ENCODE data around the gene TFR2. TPM values are rescaled to one million over a fixed set of nuclear protein-coding genes. Genes with fewer than 3 reads are reported as not detected.
A peak's percentile ranks its signal among the peaks of the same experiment; 100 is the strongest.

Gene TFR2
- total and polyA plus RNA-seq, 8 donors, result 1.2 to 11.6 (median 3.2) TPM; not detected in 1

GRCh38 chr7:100685631-100686145, 44.3 kb upstream of the TFR2 start:
- H3K4me3 ChIP-seq, result no peak overlapping the region
- peaks cover 9 to 42% (median 26%) of the 10 kb centered on the region in 4 donors for H3K4me1 ChIP-seq
- no peak for DNase-seq
- no peaks in the 10 kb centered on the region for H3K9me3 ChIP-seq
- H3K27ac ChIP-seq, result no peak overlapping the region
- H3K36me3 ChIP-seq, result peaks cover 70 to 94% (median 91%) of the 10 kb centered on the region in 4 donors
- TF ChIP-seq POLR2A (IDR thresholded peaks at IDR 0.05) (no peak), EP300 (IDR thresholded peaks at IDR 0.05) (no peak), POLR2AphosphoS5 (IDR thresholded peaks at IDR 0.05) (no peak), CTCF (IDR thresholded peaks at IDR 0.05) (no peak)
- 85 to 92% (median 88%) methylated on average over 15 to 17 of the region's 17 CpGs for WGBS, 5 donors
- no peaks in the 10 kb centered on the region for H3K27me3 ChIP-seq
- intact Hi-C loops (cut with DNase I; ENCODE audit: low total_unique reads), result no loop called here

- WGBS, 5 donors, result 88 to 94% (median 91%) methylated on average over 16 to 18 of the region's 18 CpGs
- intact Hi-C loops (cut with DNase I; ENCODE audit: low total_unique reads), result no loop called here
- H3K4me1 ChIP-seq, result peaks cover 7 to 42% (median 27%) of the 10 kb centered on the region in 4 donors
- H3K9me3 ChIP-seq, result no peaks in the 10 kb centered on the region
- peaks cover 70 to 99% (median 96%) of the 10 kb centered on the region in 4 donors for H3K36me3 ChIP-seq
- TF ChIP-seq POLR2AphosphoS5 (IDR thresholded peaks at IDR 0.05) (no peak), POLR2A (IDR thresholded peaks at IDR 0.05) (no peak), CTCF (IDR thresholded peaks at IDR 0.05) (no peak), EP300 (IDR thresholded peaks at IDR 0.05) (no peak)
- H3K27ac ChIP-seq, result no peak overlapping the region
- no peak for DNase-seq
- no peaks in the 10 kb centered on the region for H3K27me3 ChIP-seq
- H3K4me3 ChIP-seq, result no peak overlapping the region
These were observed 43.8 kb upstream of the TFR2 start for GRCh38 chr7:100685049-100685605.

- Histone ChIP-seq H3K4me3 (no peak overlapping the region), H3K36me3 (peaks cover 70 to 100% (median 98%) of the 10 kb centered on the region in 4 donors), H3K27me3 (no peaks in the 10 kb centered on the region), H3K4me1 (peaks cover 2 to 42% (median 26%) of the 10 kb centered on the region in 4 donors), H3K9me3 (no peaks in the 10 kb centered on the region), H3K27ac (no peak overlapping the region)
- WGBS, 5 donors, result 91 to 100% (median 93%) methylated on average over 5 to 16 of the region's 16 CpGs
- intact Hi-C loops (cut with DNase I; ENCODE audit: low total_unique reads), result no loop called here
- TF ChIP-seq POLR2A (IDR thresholded peaks at IDR 0.05), result no peak
- DNase-seq, result no peak
These were observed 43.2 kb upstream of the TFR2 start for GRCh38 chr7:100684534-100685042.

- 91 to 94% (median 92%) methylated on average over 14 to 37 of the region's 37 CpGs for WGBS, 5 donors
- H3K4me1 ChIP-seq, result peaks cover 0 to 42% (median 24%) of the 10 kb centered on the region in 4 donors
- no peak for TF ChIP-seq POLR2AphosphoS5 (IDR thresholded peaks at IDR 0.05)
- no peak for TF ChIP-seq EP300 (IDR thresholded peaks at IDR 0.05)
- no peak for TF ChIP-seq POLR2A (IDR thresholded peaks at IDR 0.05)
- no peak for TF ChIP-seq CTCF (IDR thresholded peaks at IDR 0.05)
- intact Hi-C loops (cut with DNase I; ENCODE audit: low total_unique reads), result no loop called here
- H3K27ac ChIP-seq, result no peak overlapping the region
- no peak overlapping the region for H3K4me3 ChIP-seq
- DNase-seq, result peak in 1 of 2 donors; percentile 5
- H3K9me3 ChIP-seq, result no peaks in the 10 kb centered on the region
- H3K36me3 ChIP-seq, result peaks cover 76 to 100% (median 98%) of the 10 kb centered on the region in 4 donors
- no peaks in the 10 kb centered on the region for H3K27me3 ChIP-seq
These were observed 42.5 kb upstream of the TFR2 start for GRCh38 chr7:100683659-100684533.
